GM12872 (cell line): Measurements from ENCODE around the gene PREX1.

ENCODE experiments used
- TF ChIP-seq, protein P1 (sequence below): IDR thresholded peaks from 3 replicates; pipeline ENCODE4 v1.5.1; 2011; ENCODE audit warnings: low read depth, mild to moderate bottlenecking, low read length, moderate library complexity; ENCODE audit not compliant: insufficient read depth

The PREX1 gene

DNA sequence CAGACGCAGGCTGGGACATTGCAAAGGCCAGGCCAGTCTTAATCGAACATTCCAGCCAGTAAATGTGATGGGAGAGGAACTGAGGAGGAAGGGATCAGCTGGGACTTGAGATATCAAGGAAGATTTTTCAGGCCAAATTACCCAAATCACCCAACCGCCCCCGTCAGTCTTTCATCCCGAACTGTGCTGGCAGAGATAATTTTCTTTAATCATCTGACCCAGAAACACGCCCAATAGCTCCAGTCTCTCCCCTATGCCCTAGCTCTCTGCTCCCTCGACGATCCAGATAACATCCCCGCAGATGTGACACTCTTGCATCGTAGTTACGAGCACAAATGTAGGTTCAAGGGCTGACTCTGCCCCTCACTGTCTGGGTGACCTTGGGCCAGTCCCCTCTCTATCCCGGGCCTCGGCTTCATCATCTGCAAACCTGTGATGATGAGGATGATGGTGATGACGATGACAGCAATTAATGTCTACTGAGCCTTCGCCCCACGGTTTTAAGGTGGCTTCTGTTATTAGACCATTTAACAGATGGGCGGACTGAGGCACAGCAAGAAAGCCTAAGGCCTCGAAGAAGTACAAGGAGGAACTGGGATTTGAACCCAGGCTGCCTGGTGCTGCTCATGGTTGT is 118.6 kb downstream of the PREX1 start:
- TF ChIP-seq, protein P1, sequence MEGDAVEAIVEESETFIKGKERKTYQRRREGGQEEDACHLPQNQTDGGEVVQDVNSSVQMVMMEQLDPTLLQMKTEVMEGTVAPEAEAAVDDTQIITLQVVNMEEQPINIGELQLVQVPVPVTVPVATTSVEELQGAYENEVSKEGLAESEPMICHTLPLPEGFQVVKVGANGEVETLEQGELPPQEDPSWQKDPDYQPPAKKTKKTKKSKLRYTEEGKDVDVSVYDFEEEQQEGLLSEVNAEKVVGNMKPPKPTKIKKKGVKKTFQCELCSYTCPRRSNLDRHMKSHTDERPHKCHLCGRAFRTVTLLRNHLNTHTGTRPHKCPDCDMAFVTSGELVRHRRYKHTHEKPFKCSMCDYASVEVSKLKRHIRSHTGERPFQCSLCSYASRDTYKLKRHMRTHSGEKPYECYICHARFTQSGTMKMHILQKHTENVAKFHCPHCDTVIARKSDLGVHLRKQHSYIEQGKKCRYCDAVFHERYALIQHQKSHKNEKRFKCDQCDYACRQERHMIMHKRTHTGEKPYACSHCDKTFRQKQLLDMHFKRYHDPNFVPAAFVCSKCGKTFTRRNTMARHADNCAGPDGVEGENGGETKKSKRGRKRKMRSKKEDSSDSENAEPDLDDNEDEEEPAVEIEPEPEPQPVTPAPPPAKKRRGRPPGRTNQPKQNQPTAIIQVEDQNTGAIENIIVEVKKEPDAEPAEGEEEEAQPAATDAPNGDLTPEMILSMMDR: no peak

DNA sequence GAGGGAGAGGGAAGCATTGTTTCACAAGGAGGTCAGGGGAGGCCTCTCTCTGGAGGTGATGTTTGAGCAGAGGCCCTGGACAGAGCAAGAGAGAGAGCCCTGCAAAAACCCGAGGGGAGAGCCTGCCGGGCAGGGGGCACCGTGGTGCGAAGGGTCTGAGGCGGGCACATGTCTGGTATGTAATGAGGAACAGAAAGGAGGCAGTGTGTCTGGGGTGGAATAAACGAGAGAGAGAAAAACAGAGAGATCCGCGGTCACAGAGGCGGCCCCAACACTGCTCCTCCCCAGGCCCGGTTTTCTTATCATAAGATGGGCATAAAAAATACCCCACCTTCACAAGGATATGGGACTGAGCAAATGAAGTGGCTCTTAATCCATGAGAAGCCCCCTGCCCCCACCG is 119.2 kb downstream of the PREX1 start:
- TF ChIP-seq, protein P1: no peak

DNA sequence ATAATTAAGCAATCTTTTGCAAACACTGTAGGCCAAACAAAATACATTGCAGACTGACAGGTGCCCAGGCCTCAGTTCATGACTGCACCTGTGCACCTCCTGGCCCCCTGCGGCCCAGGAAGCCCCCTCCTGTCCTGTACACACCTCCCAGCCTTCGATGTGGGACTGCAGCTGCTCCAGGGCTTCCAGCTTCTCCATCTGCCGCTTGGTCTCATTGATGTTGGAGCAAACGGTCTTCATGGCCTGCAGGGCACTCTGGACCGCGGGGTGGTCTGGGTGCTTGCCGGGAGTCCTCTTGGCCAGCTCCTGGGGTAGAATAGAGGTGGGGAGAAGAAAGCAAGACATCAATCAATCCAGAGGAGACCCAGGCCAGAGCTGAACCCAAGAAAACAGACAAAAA is 119.7 kb downstream of the PREX1 start:
- TF ChIP-seq, protein P1: no peak

DNA sequence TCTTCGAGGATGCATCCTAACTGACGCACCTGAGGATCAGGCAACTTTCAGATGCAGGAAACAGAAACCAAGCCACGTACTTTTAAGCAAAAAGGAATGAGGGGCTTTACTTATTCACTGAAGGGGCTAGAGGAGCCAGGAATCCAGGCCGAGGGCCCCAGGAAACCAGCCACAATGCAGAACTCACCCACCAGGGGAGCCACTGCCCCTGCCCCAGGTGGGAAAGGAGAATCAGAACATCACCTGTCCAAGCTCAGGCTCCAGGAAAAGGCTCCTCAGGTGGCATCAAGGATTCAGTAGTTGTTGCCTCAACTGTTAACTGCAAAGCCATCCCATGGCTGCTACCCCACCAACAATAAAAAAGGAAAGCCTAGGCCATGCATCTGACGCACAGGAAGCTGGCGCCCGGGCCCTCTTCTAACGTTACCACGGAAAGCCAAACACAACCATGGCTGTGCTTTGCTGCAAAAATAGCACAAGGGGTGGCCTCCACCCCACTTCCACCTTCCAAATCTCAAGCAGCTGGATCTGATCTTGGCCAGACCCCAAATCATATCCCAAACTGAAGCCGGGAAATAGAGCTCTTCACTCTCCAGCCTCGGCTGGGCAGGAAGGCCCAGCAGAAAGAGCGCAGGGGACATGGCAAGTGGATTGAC is 121.0 kb downstream of the PREX1 start:
- TF ChIP-seq, protein P1: peak; percentile 34; the same call in 1 of the 3 replicates

DNA sequence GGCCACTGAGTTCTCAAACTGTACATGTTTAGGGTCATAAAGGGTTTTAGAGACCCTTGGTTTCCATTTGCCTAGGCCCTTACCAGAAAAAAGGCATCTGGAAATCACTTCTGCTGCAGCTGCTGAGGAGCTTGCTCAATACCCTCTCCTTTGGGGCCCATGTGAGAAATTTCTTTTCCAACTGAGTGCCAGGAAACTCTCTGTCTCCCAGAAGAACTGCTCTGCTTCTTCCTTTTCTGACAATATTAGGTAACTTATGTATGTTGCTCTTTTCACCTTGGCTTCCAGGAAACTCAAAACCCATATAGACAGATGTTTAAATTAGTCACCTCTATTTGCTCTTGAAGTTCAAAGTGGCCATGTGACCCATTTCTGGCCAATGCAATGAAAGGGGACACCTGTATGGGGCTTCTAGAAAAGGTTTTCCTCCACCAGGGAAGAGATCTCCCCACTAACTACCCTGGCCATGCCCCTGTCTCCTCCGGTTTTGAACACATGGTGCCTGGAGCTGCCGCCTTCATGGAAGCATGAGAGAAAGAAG is 121.6 kb downstream of the PREX1 start:
- TF ChIP-seq, protein P1: no peak

DNA sequence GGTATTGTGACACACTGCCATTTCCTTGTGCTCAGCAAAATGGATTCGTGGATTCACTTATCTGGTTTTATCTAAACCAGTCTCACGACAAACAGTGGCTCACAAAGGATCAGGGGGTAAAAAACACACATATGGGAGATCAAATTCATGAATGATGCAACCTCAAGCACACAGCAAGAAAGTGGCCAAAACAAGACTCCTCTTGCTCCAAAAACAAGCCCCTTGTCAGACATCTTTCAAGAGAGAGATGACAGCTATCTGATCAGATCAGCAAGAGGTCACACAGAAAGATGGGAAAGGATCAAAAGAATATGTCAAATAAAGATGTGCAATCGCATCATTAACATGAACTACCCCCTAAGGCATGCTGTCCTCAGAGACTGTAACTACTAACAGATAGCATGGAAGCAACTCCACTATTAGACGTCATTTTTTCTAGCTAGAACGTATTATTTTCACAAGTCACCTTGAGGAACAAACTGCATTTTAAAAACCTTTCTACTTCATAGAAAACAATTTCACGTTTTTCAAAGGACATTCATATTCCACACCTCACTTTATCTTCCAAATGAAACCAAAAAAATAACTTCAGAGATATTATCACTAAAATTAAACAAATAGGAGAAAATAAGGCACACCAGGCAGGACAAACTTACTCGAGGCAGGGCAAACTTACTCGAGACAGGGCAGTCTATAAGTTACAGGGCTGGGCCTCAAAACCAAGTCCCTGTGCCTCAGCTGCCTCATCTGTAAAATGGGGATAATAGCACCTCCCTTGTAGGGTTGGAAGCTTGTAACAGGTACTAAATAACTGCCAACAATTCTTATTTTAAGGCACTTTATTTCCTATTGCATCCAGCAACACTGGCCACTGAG is 122.3 kb downstream of the PREX1 start:
- TF ChIP-seq, protein P1: no peak

DNA sequence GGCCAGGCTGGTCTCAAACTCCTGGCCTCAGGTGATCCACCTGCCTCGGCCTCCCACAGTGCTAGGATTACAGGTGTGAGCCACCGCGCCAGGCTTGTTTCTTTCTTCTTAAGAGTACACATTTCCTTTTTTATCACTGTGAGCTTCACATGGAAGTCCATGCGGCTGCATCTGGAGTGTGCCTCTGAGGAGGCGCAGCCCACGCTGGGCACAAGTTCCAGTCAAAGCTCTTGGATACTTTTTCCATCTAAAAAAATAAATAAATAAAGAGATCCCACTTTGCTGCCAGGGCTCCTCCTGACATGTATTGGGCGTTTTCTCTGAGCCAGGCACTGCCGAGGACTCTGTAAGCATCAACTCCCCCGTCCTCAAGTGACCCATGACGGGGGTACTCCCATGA is 123.0 kb downstream of the PREX1 start:
- TF ChIP-seq, protein P1: no peak
